Measurements from ENCODE around the gene PEDS1. TPM values are rescaled to one million over a fixed set of nuclear protein-coding genes. Genes with fewer than 3 reads are reported as not detected.

The PEDS1 gene
- polyA plus RNA-seq, 1 donor from 2014 or later: 10.0 TPM

DNA sequence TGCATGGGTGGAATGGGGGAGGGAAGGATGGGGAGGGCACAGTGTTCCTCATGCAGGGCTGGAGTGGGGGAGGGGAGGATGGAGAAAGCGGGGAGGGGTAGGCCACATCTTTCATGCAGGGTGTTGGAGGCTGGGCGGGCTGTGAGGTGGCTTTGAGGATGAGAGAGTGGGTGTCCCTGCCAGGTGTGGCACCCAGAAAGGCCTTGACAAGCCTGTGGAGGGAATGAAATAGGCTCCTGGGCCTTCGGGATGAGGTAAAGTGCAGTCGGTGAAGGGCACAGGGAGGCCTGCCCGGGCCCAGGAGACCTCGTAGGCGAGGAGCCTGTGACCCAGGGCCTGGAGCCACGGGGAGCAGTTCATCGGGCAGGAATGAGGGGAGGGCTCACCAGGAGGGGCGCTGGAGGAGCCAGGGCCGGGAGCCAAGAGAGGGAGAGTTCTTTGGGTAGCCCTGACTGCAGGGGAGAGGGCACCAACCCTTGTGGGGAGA lies 44.7 kb upstream of the PEDS1 start (continued):
- no peak for TF ChIP-seq RAD21 (conservative IDR thresholded peaks at IDR 0.05)
- no peak for TF ChIP-seq TAF1 (IDR thresholded peaks at IDR 0.05; ENCODE audit: low read depth)
- no peak for TF ChIP-seq EZH2 (IDR thresholded peaks at IDR 0.05; ENCODE audit: borderline replicate concordance, insufficient read depth, low read length, poor library complexity, severe bottlenecking)

DNA sequence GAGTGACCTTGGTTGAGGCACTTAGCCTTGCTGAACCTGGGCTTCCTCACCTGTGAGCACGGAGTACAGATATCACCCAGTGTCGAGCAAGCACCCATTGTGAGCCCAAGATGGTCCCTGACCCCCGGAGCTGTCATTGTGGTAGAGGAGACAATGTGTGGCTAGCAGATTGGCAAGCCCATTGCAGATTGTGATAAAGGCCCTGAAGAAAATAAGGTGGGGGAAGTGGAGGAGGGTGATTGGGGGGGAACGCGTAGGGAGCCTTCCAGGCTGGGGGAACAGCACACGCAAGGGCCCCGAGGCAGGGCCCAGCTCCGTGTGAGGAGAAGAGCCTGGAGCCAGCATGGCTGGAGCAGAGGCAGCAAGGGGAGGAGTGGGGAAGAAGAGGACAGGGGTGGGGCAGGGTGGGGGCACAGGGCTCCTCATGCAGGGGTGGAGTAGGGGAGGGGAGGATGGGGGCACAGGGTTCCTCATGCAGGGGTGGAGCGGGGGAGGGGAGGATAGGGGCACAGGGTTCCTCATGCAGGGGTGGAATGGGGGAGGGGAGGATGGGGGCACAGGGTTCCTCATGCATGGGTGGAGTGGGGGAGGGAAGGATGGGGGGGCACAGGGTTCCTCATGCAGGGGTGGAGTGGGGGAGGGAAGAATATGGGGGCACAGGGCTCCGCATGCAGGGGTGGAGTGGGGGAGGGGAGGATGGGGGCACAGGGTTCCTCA lies 44.1 kb upstream of the PEDS1 start:
- H3F3A ChIP-seq (ENCODE audit: insufficient read depth, low read length, poor library complexity, severe bottlenecking): no peaks in the 10 kb centered on the region
- H3K27ac ChIP-seq (ENCODE audit: low read length): no peak overlapping the region
- no peak overlapping the region for H2AFZ ChIP-seq (ENCODE audit: low read depth, low read length)
- H4K20me1 ChIP-seq (ENCODE audit: insufficient read depth): no peaks in the 10 kb centered on the region
- no peak overlapping the region for H3K4me2 ChIP-seq (ENCODE audit: low read length)
- no peak overlapping the region for H3K9ac ChIP-seq (ENCODE audit: low read length)
- H3K9me3 ChIP-seq (ENCODE audit: low read length): no peaks in the 10 kb centered on the region
- peaks cover 14% of the 10 kb centered on the region for H3K27me3 ChIP-seq (ENCODE audit: insufficient read depth, low read depth, low read length)
- TF ChIP-seq SMC3 (conservative IDR thresholded peaks at IDR 0.05; ENCODE audit: poor library complexity) (no peak), MXI1 (conservative IDR thresholded peaks at IDR 0.05; ENCODE audit: poor library complexity, severe bottlenecking) (no peak), POLR2AphosphoS5 (IDR thresholded peaks at IDR 0.05) (no peak), REST (IDR thresholded peaks at IDR 0.05; ENCODE audit: borderline replicate concordance) (no peak), RAD21 (conservative IDR thresholded peaks at IDR 0.05) (no peak), EP300 (conservative IDR thresholded peaks at IDR 0.05; ENCODE audit: poor library complexity, severe bottlenecking) (no peak), TAF1 (IDR thresholded peaks at IDR 0.05; ENCODE audit: low read depth) (no peak), EZH2 (IDR thresholded peaks at IDR 0.05; ENCODE audit: borderline replicate concordance, insufficient read depth, low read length, poor library complexity, severe bottlenecking) (no peak)
- TF ChIP-seq, protein P1, sequence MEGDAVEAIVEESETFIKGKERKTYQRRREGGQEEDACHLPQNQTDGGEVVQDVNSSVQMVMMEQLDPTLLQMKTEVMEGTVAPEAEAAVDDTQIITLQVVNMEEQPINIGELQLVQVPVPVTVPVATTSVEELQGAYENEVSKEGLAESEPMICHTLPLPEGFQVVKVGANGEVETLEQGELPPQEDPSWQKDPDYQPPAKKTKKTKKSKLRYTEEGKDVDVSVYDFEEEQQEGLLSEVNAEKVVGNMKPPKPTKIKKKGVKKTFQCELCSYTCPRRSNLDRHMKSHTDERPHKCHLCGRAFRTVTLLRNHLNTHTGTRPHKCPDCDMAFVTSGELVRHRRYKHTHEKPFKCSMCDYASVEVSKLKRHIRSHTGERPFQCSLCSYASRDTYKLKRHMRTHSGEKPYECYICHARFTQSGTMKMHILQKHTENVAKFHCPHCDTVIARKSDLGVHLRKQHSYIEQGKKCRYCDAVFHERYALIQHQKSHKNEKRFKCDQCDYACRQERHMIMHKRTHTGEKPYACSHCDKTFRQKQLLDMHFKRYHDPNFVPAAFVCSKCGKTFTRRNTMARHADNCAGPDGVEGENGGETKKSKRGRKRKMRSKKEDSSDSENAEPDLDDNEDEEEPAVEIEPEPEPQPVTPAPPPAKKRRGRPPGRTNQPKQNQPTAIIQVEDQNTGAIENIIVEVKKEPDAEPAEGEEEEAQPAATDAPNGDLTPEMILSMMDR (IDR thresholded peaks at IDR 0.05; ENCODE audit: poor library complexity, severe bottlenecking): no peak
- H3K9me2 ChIP-seq (ENCODE audit: insufficient read depth, low read length): no peaks in the 10 kb centered on the region
- H3K79me2 ChIP-seq (replicated peaks; ENCODE audit: insufficient read depth, low read length): no peaks in the 10 kb centered on the region
- H3K36me3 ChIP-seq (ENCODE audit: insufficient read depth, low read length): no peaks in the 10 kb centered on the region
- no peak overlapping the region for H3K4me3 ChIP-seq (ENCODE audit: low read length)

- Histone ChIP-seq H3F3A (ENCODE audit: insufficient read depth, low read length, poor library complexity, severe bottlenecking) (no peaks in the 10 kb centered on the region), H3K36me3 (ENCODE audit: insufficient read depth, low read length) (no peaks in the 10 kb centered on the region), H4K20me1 (ENCODE audit: insufficient read depth) (no peaks in the 10 kb centered on the region), H3K9me3 (ENCODE audit: low read length) (no peaks in the 10 kb centered on the region), H2AFZ (ENCODE audit: low read depth, low read length) (no peak overlapping the region), H3K9me2 (ENCODE audit: insufficient read depth, low read length) (no peaks in the 10 kb centered on the region), H3K27me3 (ENCODE audit: insufficient read depth, low read depth, low read length) (peaks cover 19% of the 10 kb centered on the region), H3K4me2 (ENCODE audit: low read length) (no peak overlapping the region), H3K27ac (ENCODE audit: low read length) (no peak overlapping the region), H3K79me2 (replicated peaks; ENCODE audit: insufficient read depth, low read length) (no peaks in the 10 kb centered on the region), H3K4me3 (ENCODE audit: low read length) (no peak overlapping the region), H3K9ac (ENCODE audit: low read length) (no peak overlapping the region)
- TF ChIP-seq TAF1 (IDR thresholded peaks at IDR 0.05; ENCODE audit: low read depth): no peak
- TF ChIP-seq EP300 (conservative IDR thresholded peaks at IDR 0.05; ENCODE audit: poor library complexity, severe bottlenecking): no peak
- no peak for TF ChIP-seq POLR2AphosphoS5 (IDR thresholded peaks at IDR 0.05)
- no peak for TF ChIP-seq SMC3 (conservative IDR thresholded peaks at IDR 0.05; ENCODE audit: poor library complexity)
- no peak for TF ChIP-seq RAD21 (conservative IDR thresholded peaks at IDR 0.05)
- TF ChIP-seq MXI1 (conservative IDR thresholded peaks at IDR 0.05; ENCODE audit: poor library complexity, severe bottlenecking): no peak
- TF ChIP-seq, protein P1 (IDR thresholded peaks at IDR 0.05; ENCODE audit: poor library complexity, severe bottlenecking): no peak
- TF ChIP-seq REST (IDR thresholded peaks at IDR 0.05; ENCODE audit: borderline replicate concordance): no peak
- no peak for TF ChIP-seq EZH2 (IDR thresholded peaks at IDR 0.05; ENCODE audit: borderline replicate concordance, insufficient read depth, low read length, poor library complexity, severe bottlenecking)
Observed at GRCh38 chr20:50196896-50197295, 43.4 kb upstream of the PEDS1 start.
